Retinal pigment epithelial cell (primary cell): ENCODE results near the gene ABHD2.

ENCODE experiments used
- DNase-seq: peaks from one replicate; pipeline ENCODE4 v3.0.0-alpha.2; 2010; ENCODE audit warnings: low read depth
- H3K4me3 ChIP-seq: 2 replicates; pipeline ENCODE4 v1.5.1; 2011; ENCODE audit warnings: mild to moderate bottlenecking, low read length, control low read depth, moderate library complexity
- CTCF ChIP-seq: conservative IDR thresholded peaks from 2 replicates; pipeline ENCODE4 v1.5.1; 2011; ENCODE audit warnings: low read depth, low read length, control low read depth, inconsistent platforms

Gene ABHD2

GRCh38 chr15:89197503-89197971, 109.3 kb downstream of the ABHD2 start:
- no peak overlapping the region for H3K4me3 ChIP-seq
- no peak for TF ChIP-seq CTCF
- no peak for DNase-seq

GRCh38 chr15:89198196-89198595, 109.9 kb downstream of the ABHD2 start:
- DNase-seq = no peak
- no peak for TF ChIP-seq CTCF
- H3K4me3 ChIP-seq = no peak overlapping the region

DNA sequence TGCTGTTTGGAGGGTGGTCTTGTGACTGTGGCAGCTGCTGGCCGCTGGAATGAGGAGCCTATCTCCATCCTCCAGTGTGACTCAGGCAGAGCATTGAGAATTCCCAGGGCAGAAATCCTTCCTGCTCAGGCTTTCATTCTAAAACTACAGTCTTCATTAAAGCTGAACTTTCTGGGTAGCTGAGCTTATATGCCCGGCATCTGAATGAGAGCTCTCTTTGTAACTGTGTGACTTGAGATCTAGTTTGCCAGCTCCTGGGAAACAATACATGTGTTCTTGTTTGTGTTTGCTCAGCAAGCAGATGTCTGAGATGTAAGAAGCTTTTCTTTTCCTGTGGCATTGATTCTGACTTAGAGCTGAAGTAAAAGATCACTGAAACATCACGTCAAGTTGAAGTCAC, 110.7 kb downstream of the ABHD2 start:
- no peak for TF ChIP-seq CTCF
- no peak overlapping the region for H3K4me3 ChIP-seq
- no peak for DNase-seq

GRCh38 chr15:89199746-89200145, 111.5 kb downstream of the ABHD2 start:
- DNase-seq = no peak
- no peak for TF ChIP-seq CTCF
- H3K4me3 ChIP-seq = no peak overlapping the region

- DNase-seq = no peak
- TF ChIP-seq CTCF = no peak
- H3K4me3 ChIP-seq = no peak overlapping the region
Measured at GRCh38 chr15:89200182-89200581, 111.9 kb downstream of the ABHD2 start.

DNA sequence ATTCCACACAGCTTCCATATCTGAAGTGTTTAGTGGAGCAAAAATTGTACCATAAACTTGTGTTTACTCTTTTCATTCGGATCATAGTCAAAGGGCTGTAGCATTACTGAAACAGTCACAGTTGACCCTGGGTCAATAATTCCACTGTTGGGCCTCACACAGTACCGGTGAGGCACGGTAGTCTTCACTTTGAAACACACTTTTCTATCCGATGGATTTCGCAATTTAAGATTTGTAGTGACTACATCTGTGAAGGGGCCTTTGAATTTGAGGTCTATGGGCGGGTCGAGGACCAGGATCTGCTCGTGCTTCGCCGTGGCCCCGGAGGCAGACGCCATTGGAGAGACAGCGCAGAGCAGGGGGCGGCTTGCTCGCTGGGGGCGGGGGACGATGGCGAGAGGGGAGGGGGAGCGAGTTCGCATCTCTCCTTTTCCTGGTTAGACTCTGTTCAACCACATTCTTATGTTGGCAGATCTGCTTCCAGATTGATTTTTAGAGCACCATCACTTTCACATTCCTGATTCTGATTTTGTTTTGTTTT, 113.3 kb downstream of the ABHD2 start:
- H3K4me3 ChIP-seq = no peak overlapping the region
- no peak for TF ChIP-seq CTCF
- DNase-seq = no peak

GRCh38 chr15:89203705-89204273, 115.5 kb downstream of the ABHD2 start:
- no peak overlapping the region for H3K4me3 ChIP-seq
- no peak for TF ChIP-seq CTCF
- DNase-seq = no peak
